Measurements from ENCODE around the gene CCDC3.

The CCDC3 gene

GRCh38 chr10:12909182-12909835 lies 92.2 kb downstream of the CCDC3 start:
- H3K4me3 ChIP-seq (ENCODE audit: low read depth, low read length): no peak overlapping the region
- TF ChIP-seq CTCF (IDR thresholded peaks at IDR 0.05; ENCODE audit: low read depth, low read length, missing control alignments): no peak
- DNase-seq (ENCODE audit: low read depth): no peak
- in situ Hi-C loops (cut with HindIII; ENCODE audit: low sequenced_read_pairs): no loop called here

GRCh38 chr10:12908773-12909172 lies 92.7 kb downstream of the CCDC3 start:
- in situ Hi-C loops (cut with HindIII; ENCODE audit: low sequenced_read_pairs): no loop called here
- no peak overlapping the region for H3K4me3 ChIP-seq (ENCODE audit: low read depth, low read length)
- DNase-seq (ENCODE audit: low read depth): no peak
- no peak for TF ChIP-seq CTCF (IDR thresholded peaks at IDR 0.05; ENCODE audit: low read depth, low read length, missing control alignments)

- no peak for TF ChIP-seq CTCF (IDR thresholded peaks at IDR 0.05; ENCODE audit: low read depth, low read length, missing control alignments)
- peak; percentile 5 for DNase-seq (ENCODE audit: low read depth)
- H3K4me3 ChIP-seq (ENCODE audit: low read depth, low read length): no peak overlapping the region
- in situ Hi-C loops (cut with HindIII; ENCODE audit: low sequenced_read_pairs): no loop called here
Measured at GRCh38 chr10:12907656-12908055, 93.9 kb downstream of the CCDC3 start.

GRCh38 chr10:12906051-12906541 lies 95.4 kb downstream of the CCDC3 start:
- in situ Hi-C loops (cut with HindIII; ENCODE audit: low sequenced_read_pairs): no loop called here
- no peak for TF ChIP-seq CTCF (IDR thresholded peaks at IDR 0.05; ENCODE audit: low read depth, low read length, missing control alignments)
- no peak for DNase-seq (ENCODE audit: low read depth)
- H3K4me3 ChIP-seq (ENCODE audit: low read depth, low read length): no peak overlapping the region

- in situ Hi-C loops (cut with HindIII; ENCODE audit: low sequenced_read_pairs): no loop called here
- no peak for TF ChIP-seq CTCF (IDR thresholded peaks at IDR 0.05; ENCODE audit: low read depth, low read length, missing control alignments)
- H3K4me3 ChIP-seq (ENCODE audit: low read depth, low read length): no peak overlapping the region
- DNase-seq (ENCODE audit: low read depth): no peak
Measured at GRCh38 chr10:12905067-12905466, 96.4 kb downstream of the CCDC3 start.

- in situ Hi-C loops (cut with HindIII; ENCODE audit: low sequenced_read_pairs): no loop called here
- TF ChIP-seq CTCF (IDR thresholded peaks at IDR 0.05; ENCODE audit: low read depth, low read length, missing control alignments): no peak
- no peak for DNase-seq (ENCODE audit: low read depth)
- H3K4me3 ChIP-seq (ENCODE audit: low read depth, low read length): no peak overlapping the region
Measured at GRCh38 chr10:12902851-12903358, 98.6 kb downstream of the CCDC3 start.
